Activated CD4-positive, alpha-beta T cell treated with anti-CD3 and anti-CD28 coated beads for 48 hours (primary cell): ENCODE measurements around the gene SLMAP.
A peak's percentile ranks its signal among the peaks of the same experiment; 100 is the strongest.

Source experiments
- DNase-seq: peaks from one replicate; pipeline ENCODE4 v3.0.0-alpha.2; 2020

SLMAP gene

DNA sequence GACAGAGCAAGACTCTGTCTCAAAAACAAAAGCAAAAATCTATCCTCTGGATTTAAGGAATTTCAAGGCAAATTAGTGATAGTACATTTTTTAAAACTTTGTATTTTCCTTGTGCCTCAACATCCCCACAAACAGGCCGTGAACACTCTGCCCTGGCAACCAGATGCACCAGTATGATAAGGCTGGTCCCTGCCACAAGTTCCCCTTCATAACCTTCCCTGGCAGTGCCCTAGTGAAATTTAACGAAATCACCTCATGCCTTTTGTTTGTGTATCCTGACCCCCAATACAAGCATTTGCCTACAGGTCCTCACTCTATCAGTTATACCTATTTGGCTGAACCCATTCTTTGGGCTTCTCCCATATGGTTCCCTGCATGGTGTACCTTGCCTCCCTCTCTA is 144.7 kb downstream of the SLMAP start:
- DNase-seq, result no peak

DNA sequence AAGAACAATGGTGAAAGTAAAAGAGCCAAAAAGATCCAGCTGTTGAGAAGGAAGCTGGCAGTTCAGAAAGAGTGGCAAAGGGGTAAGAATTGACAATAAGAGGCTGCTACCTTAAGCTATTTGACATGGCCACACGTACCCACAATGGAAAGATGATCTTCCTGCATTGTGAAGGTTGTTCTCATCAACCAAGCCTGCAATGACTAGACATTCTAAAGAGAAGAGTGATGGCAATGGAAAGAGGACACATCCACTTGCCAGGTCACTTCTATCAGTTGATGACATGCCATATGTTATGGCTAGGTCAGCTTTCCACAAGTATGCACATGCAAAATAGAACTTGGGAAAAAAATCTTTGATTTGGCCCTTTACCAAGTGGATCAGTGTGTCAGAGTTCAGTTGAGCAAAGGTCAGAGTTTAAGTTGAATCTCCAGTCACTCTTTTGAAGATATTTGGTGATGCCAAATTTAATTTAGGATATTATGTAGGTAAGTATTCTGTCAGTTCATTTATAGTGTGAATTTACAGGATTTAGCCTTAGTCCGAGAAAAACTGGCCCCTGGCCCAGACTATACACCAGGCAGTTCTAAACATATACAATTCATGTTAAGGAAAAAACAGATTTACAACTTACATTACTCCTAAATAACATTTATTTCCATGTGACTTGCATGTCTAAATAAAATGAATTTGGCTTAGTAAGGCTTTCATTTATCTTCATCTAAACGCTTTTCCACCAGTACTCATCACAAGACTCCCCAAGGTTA is 147.2 kb downstream of the SLMAP start:
- DNase-seq, result no peak

DNA sequence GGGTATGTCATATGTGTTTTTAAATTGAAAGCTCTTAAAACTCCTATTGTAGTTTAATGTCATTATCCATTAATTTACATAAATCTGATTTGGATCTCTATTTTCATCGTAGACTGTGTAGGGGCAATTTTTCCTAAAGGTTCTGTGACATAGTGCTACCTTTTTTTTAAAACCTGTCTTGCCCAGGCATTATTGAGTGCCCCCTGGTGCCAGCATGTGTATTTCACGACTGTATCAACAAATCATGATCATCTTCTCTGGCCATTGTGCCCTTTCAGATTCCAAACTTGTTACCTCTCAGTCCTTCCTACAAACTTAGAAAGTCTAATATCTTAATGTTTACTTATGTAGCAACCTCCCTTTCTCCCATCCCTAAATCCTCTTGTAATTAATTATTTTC is 154.9 kb downstream of the SLMAP start:
- peak; percentile 22 for DNase-seq

DNA sequence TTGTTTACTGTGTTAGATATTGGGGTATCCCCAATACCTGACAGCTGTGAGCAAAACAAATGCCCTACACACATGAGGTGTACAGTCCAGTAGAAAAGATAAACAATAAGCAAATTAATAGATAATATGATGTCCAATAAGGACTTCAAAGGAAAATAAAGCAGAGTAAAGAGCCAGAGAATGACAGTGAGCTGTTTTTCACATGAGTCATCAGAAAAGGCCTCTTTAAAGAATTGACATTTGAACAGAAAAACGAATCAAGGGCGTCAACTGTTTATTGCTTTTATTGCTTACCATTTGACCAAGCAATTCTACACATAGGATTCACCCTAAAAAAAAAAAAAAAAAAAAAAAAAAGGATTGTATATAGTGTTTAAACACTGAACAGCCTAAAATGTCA is 155.5 kb downstream of the SLMAP start:
- DNase-seq, result no peak

DNA sequence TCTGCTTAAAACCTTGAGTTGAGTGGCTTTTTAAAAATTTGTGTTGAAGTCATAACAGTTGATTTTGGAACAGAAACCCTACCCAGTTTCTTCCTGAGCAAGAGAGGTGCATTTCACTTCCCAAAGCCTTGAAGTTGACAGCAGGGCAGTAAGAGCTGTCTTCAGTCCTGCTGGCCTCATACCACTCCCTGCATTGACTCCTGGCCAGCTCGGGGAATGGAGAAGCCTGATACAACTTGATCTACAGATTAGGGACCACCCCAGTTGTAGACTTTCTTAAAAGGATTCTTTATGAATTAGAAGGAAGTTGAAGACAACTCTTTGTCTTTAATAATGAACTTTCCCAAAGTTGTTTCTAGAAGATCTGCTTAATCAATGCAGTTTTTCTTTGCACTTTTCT is 161.5 kb downstream of the SLMAP start:
- DNase-seq, result no peak

DNA sequence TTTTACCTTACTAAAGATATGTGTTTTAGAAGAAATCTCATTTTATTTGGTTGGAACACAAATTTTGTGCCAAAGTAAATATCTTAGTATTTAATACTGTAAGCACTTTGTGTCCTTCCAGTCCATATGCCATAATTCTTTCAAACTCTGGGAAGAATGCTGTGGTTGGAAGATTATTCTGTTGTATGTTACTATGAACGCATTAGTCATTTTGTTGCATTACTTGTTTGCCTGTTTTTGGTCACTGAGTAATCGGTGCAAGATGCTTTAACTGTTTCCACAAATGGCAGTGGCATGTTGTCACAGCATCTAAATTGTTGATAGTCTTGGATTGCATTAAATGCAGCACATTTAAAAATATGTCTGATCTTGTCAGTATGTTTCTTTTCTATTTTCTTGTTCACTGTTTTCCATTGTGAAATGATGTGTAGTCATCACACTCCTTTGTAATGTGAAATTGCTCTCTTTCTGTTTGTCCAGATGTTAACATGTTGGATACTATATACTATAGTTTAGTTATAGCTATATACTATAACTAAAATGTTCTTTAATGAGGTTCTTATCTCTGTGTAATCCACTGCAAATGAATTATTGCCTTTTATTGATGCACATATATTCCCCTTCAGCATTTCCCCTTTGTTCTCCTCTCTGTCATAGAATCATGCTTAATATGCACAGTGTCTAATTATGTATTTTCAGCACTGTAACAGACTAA is 162.2 kb downstream of the SLMAP start:
- no peak for DNase-seq

DNA sequence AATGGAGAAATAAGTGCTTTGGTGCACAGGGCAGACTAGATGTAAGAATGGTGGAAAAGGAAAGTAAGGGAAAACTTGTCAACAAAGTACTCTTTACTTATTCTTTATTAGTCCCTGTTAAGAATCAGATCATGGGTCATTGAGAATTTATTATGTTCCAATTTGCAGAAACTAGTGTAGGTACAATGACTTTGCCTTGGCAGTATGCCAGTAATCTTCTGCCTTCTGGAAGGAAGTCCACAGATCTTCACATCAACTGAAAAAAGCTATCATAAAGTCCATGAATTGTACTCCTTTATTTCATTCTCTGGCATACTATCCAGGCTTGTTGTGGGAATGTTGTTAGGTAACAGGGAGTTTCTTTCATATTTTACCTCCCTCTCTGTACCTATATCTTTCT is 163.9 kb downstream of the SLMAP start:
- DNase-seq, result no peak

DNA sequence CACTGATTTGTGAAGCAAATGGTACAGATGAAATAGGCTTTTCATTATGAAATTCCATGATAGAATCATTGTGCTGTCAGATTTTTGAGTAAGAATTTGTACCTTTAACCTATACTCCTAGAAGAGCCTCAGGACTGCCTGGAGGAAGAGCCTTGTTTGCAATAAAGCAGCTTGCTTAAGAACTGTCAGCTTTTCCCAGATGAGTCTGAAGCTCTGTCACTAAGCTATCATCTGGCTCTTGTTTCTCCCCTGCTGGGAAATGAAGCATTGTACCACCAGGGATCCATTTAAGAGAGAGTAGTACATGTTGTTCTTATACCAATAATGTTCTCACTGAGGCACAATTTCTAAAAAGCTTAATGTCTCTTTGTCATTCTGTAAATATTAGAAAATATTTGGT is 167.0 kb downstream of the SLMAP start:
- no peak for DNase-seq

DNA sequence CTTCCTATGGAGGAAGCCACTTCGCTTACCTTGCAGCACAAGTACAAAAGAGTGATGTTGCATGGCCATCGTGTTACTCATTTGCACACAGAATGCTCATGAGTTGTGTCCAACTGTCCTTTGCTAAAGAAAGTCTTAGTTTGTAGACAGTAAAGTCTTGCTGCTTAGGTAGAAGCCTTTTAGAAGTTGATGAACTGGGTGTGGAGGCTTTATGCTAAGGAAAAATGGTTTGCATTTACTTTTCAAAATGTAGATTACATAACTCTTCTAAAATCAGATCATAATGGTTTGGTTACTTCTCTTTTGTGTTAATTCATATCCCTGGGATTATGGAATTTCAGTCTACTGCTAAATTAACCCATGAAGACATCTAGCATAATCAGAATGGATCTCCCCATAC is 167.6 kb downstream of the SLMAP start:
- DNase-seq, result no peak

DNA sequence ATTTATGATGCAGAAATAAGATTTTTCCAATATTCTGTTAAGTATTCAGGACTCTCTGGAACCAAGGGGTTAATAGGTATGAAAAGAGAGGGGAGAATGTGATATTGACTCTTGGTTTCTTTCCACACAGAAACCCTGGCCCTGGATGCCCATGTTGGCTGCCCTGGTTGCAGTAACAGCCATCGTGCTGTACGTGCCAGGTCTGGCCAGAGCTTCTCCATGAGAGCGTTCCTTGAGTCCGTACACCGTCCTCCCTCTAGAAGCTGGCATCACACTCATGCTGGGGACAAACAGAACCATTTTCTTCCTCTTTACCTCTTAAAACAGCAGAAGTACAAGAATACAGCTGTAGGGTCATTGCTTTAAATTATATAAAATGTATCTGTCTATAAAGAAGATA is 171.1 kb downstream of the SLMAP start:
- DNase-seq, result no peak

DNA sequence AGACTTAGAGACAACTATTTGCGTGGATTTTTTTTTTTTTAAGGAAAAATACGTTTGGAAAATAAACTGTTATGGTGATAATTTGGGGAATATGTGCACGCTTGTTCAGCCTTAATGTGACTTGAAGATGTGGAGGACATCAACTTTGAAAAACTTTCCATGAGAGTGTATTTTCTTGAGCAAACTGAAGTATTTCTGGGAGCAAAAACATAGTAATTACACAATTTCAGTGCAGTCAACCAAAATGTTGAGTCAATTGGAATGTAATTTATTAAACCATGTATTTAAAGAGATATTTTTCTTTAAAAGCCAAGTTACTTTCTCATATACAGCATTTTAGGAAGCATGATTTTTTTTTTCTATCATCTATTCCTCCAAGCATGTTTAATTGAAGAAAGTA is 171.8 kb downstream of the SLMAP start:
- no peak for DNase-seq

DNA sequence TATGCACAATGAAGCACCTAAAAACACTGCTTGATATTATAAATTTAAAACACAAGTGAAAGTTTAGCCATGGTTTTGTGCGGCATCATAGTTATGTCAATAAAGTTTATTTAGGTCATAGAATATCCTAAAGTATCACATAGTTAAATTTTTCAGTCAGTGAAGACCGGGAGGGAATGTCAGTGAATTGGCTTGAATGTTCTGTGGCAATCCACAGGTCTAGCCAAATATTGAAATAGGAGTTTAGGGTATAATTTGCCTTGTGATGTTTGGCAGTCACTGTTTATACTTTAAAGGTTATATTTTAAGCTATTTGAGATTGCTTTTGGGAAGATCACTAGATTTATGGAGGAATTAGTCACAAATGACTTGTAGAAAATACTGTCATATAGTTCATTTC is 172.4 kb downstream of the SLMAP start:
- no peak for DNase-seq

DNA sequence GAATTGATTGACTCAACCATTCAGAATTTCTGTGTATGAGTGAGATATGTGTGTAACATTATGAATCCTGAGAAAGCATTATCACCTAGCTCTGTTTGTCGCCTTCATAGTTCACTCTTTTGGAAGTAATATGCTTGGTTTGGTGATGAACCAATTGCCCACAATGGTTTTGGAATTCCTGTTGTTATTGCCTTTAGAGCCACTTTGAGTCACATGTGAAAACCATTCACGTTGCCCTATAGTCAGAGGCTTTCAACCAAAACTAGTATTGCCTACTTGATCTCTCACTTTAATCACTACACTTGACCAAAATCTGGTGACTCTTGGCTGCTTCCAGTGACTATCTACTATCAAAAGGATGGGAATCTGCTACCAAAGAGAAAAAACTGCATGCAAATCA is 173.9 kb downstream of the SLMAP start:
- DNase-seq, result no peak

DNA sequence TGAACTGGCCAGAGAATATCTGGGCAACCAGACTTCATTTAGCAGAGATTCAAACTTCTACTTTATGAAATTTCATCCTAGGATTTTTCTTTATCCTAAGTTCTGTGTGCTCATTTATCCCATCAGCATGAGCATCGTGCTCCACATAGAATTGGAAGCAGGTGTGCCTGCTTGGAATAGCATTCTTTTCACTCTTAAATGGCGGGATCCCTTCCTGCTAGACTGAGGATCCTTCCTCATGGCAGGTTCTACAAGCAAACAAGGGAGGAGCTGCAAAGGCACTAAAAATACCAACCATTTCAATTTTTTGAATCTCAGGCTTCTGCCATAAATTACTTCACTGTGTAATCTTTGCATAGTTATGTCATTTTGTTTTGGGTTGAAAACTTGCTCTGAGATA is 177.5 kb downstream of the SLMAP start:
- no peak for DNase-seq

DNA sequence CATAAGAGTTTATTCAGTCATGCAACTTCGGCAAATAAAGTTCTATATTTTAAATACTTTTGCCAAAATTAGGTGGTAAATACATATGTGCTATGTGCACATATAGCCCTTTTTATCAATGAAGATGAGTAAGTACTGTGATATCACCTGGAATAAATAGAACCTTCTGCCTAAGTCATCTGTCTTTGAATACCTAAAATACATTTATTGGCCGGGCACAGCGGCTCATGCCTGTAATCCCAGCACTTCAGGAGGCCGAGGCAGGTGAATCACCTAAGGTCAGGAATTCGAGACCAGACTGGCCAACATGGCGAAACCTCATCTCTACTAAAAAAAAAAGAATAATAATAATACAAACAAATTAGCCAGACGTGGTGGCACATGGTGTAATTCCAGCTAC is 178.3 kb downstream of the SLMAP start:
- DNase-seq, result no peak

DNA sequence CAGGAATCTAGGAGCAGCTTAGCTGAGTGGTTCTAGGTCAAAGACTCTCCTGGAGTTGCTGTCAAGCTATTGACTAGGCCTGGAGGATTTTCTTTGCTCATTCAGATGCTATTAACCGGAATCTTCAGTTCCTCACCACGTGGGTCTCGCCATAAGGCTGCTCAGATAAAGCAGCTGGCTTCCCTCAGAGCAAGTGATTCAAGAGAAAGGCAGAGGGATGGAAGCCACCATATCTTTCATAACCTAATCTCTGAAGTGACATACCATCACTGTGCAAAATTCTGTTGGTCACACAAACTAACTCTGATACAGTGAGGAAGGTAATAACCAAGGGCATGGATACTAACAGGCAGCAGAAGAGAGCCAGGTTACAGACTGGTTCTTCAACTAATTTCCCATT is 179.4 kb downstream of the SLMAP start:
- DNase-seq, result no peak

DNA sequence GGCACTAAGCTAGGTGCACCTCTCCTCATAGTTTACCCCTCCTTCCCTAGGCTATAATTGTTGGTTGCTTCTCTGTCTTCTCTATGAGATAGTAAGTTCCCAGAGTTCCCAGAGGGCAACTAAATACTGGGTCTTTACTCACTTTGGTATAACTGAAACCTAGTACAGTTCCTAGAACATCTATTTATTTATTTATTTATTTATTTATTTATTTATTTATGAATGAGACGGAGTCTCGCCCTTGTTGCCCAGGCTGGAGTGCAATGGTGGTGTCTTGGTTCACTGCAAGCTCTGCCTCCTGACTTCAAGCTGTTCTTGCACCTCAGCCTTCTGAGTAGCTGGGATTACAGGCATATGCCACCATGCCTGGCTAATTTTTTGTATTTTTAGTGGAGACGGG is 181.0 kb downstream of the SLMAP start:
- DNase-seq, result no peak

DNA sequence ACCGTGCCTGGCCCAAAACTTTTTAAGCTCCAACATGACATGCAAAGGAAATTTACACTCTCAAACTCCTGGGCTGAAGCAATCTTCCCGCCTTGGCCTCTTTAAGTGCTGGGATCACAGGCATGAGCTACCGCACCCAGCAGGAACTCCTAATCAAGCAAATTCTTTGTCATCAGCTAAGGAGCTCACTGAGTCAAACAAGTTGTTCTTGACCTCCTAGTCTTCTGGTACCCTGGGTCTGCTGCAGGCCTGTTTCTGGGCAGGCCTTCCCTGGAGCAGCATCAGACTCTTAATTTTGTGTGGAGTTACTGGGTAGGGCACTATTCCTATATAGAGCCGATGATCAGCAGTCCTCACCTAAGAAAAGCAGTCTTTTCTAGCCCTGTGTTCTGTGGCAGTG is 183.7 kb downstream of the SLMAP start:
- no peak for DNase-seq

DNA sequence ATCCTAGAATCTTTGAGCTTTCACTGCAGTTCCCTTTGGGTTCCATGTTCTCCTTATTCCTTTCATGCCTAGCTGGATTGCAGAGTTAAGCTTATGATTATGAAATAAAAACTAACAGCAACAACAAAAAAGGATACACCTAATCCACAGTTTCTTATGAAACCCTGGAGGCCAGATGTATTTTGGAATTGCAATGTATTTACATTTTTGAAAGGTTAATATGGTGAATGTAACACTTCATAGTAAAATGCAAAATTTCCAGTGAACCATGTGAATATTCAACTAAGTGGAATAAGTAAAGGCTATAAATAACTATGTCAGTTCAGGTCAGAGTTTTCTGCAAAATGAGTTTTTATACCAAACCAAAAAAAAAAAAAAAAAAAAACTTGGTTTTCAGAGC is 186.3 kb downstream of the SLMAP start:
- no peak for DNase-seq

DNA sequence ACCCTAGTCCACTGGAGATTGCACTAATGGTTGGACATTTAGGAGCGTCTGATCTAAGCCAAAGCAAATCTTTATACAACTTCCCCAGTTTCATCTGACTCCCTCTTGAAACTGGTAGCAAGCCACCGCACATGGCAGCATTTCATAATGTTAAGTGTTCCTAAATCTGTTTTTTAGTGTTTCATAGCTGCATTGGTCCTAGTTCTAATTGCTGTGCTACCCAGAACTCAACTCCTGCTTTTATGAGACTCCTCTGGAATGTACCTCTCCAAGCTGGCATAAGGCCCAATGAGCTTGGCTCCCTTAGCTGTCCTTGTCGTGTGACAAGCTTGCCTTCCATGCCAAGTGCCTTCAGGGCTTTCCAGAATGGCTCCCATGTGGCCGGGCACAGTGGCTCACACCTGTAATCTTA is 186.8 kb downstream of the SLMAP start:
- no peak for DNase-seq

DNA sequence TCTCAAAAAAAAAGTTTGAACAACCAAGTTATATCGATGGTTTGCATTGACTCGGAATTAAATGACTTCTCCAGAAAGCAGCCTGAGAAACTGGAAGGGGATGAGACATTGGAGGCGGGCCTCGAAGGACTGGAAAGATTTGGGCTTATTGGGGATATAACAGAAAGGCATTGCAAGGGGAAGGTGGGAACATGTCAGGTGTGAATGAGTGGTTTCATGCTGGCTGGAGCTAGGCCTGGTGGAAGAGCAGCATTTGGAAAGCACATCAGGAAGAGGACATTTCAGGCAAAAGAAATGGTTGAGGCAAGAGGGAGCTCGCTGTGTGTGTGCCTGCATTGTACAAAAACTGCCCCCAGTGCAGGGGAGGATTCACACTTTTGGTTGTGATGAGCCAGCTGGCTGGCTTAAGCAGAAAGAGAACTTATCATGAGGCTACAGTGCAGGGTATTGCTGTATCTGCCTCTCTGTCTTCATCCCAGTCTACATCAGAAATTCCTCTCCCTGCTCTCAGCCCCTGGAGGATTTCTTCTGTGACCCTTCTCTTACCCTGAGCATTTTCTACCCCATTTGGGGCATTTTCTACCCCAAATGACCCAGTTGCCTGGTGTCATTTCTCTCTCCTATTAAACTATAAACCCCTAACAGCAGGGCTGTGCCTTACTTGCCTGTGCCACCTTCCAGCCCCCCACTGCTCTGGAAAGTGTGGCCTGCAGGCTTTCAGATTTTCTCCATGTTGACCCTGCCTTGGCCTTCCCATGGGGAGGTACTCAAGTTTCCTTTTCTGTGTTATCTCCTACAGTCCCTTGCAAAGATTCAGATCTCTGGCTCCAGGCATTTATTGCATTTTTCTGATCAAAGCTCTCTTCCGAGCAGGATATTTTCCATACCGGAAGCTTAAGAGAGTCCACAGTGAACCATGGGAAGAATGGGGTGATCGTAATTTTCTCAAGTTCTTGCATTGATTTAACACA is 187.7 kb downstream of the SLMAP start:
- no peak for DNase-seq

DNA sequence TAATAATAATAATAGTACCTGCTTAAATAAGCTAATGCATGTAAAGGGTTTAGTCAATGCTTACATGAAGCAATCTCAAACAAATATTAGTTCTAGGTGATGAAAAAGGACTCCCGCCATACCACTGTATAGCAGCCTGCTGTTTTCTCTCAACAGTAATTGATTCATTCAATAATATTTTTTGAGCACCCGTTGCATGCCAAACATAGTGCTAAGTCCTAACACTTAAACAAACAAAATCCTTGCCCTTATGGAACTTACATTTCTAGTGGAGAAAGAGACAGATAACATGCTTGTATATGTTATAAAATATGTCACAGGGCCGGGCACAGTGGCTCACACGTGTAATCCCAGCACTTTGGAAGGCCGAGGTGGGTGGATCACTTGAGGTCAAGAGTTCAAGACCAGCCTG is 190.9 kb downstream of the SLMAP start:
- no peak for DNase-seq

DNA sequence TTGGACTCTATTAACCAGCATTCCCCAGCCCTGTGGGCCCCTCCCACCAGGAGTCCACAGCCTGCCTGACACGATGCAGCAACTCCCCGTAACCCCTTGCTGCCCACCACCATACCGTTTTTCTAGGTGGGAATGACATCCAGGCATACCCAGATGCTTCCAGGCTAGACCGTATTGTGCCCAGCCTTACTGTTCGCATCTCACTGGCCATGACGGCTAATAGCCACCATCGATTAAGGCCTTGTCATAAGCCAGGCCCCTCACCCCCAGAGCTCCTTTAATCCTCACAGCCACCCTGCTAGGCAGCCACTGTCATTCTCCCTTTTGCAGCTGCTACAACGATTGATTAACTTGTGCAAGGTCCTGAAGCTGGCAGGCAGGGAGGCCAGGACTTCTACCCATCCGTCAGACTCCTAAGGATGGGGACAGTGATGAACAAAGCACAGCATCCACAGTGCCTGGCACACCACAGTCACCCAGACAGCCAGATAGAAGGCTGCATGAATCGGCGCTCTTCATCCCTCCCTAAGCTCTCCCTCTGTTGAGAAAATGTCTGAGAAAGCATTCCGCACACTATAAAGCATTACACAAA is 192.1 kb downstream of the SLMAP start:
- DNase-seq, result no peak
